OCI-LY7 (cell line): ENCODE results near the gene MACROD2. TPM values are rescaled to one million over a fixed set of nuclear protein-coding genes. Genes with fewer than 3 reads are reported as not detected.

Experiments used
- BruUV-seq: library from RNA; stranded (reverse); fragments of 400-500 nt; replicated peaks from 2 replicates; lab custom pipeline; 2021; lab: Mats Ljungman, UMichigan
- CTCF ChIA-PET: fragments of 300-600 bp; sonication (Branson Sonifier 250); formaldehyde crosslinking; loops from one replicate; lab custom pipeline; 2022; ENCODE audit warnings: antibody characterized with exemption; ENCODE audit not compliant: unreplicated experiment; lab: Charles Lee
- POLR2A ChIA-PET: fragments of 300-600 bp; sonication (Branson Sonifier 250); formaldehyde crosslinking; loops from one replicate; lab custom pipeline; 2022; ENCODE audit warnings: antibody characterized with exemption; lab: Charles Lee
- DNase-seq: peaks from one replicate; pipeline ENCODE4 v3.0.0-alpha.2; 2015; ENCODE audit warnings: low spot score
- H2AFZ ChIP-seq: fragments of 200-600 bp; sonication (generic), shearing (Covaris generic); 2 replicates; pipeline ENCODE4 v1.6.1; 2014; ENCODE audit warnings: mild to moderate bottlenecking, antibody characterized with exemption, low read length, moderate library complexity
- H3K27ac ChIP-seq: fragments of 200-600 bp; sonication (generic); 2 replicates; pipeline ENCODE4 v1.5.1; 2014; ENCODE audit warnings: mixed run types, low read depth, mild to moderate bottlenecking, moderate library complexity, low read length, inconsistent platforms; ENCODE audit not compliant: poor library complexity, severe bottlenecking
- H3K36me3 ChIP-seq: fragments of 200-600 bp; sonication (generic); 2 replicates; pipeline ENCODE4 v1.6.1; 2014; ENCODE audit warnings: mild to moderate bottlenecking, antibody characterized with exemption, low read length, moderate library complexity, mixed read lengths; ENCODE audit not compliant: insufficient read depth
- H3K4me1 ChIP-seq: fragments of 200-600 bp; sonication (generic); 2 replicates; pipeline ENCODE4 v1.5.1; 2014; ENCODE audit warnings: mild to moderate bottlenecking, low read length; ENCODE audit not compliant: insufficient read depth, poor library complexity, severe bottlenecking
- H3K4me2 ChIP-seq: fragments of 200-600 bp; sonication (generic); 2 replicates; pipeline ENCODE4 v1.6.1; 2014; ENCODE audit warnings: mild to moderate bottlenecking, low read length
- H3K4me3 ChIP-seq: fragments of 200-600 bp; sonication (generic); 2 replicates; pipeline ENCODE4 v1.5.1; 2014; ENCODE audit warnings: mild to moderate bottlenecking, low read depth, low read length; ENCODE audit not compliant: poor library complexity, severe bottlenecking
- H3K79me2 ChIP-seq: fragments of 200-600 bp; sonication (generic); 2 replicates; pipeline ENCODE4 v1.6.1; 2016; ENCODE audit warnings: low read depth, mild to moderate bottlenecking, low read length, moderate library complexity, mixed read lengths; ENCODE audit not compliant: insufficient read depth
- H3K9me2 ChIP-seq: fragments of 200-600 bp; sonication (generic); 2 replicates; pipeline ENCODE4 v1.6.1; 2016; ENCODE audit warnings: mild to moderate bottlenecking, low read length, mixed read lengths; ENCODE audit not compliant: insufficient read depth
- H3K9me3 ChIP-seq: fragments of 200-600 bp; sonication (generic); 2 replicates; pipeline ENCODE4 v1.6.1; 2014; ENCODE audit warnings: mild to moderate bottlenecking, mixed run types, low read length, mixed read lengths
- H4K20me1 ChIP-seq: fragments of 200-600 bp; sonication (generic); 2 replicates; pipeline ENCODE4 v1.6.1; 2014; ENCODE audit warnings: mild to moderate bottlenecking, antibody characterized with exemption, low read length, moderate library complexity, mixed read lengths; ENCODE audit not compliant: insufficient read depth
- EZH2phosphoT487 ChIP-seq: fragments of 200-600 bp; sonication (generic); IDR thresholded peaks from 2 replicates; pipeline ENCODE4 v1.6.1; 2018; ENCODE audit warnings: low read depth, borderline replicate concordance, mild to moderate bottlenecking, mixed run types, antibody characterized with exemption, low read length, moderate library complexity, mixed read lengths
- intact Hi-C: fragments of 100-400 bp; cut with micrococcal nuclease; formaldehyde crosslinking; loops from one replicate; pipeline ENCODE4 v1.10.0; 2022; ENCODE audit not compliant: unreplicated experiment
- total RNA-seq, 2 experiments: library from RNA; depleted of rRNA in 1 of 2; stranded (reverse); fragments of >200 nt in 1 of 2; shearing (Covaris generic) in 1 of 2; gene quantifications; 2 replicates each; pipeline ENCODE4 v1.2.3, GENCODE V29; 2014 to 2022
- TF ChIP-seq, protein P1 (sequence below): fragments of 200-600 bp; sonication (generic); conservative IDR thresholded peaks from 2 replicates; pipeline ENCODE4 v1.5.1; 2014; ENCODE audit warnings: mild to moderate bottlenecking, antibody characterized with exemption, low read length, moderate library complexity, mixed read lengths

MACROD2 gene
- total RNA-seq, 2 experiments from 2014 or later, result 0.09 to 4.5 TPM

DNA sequence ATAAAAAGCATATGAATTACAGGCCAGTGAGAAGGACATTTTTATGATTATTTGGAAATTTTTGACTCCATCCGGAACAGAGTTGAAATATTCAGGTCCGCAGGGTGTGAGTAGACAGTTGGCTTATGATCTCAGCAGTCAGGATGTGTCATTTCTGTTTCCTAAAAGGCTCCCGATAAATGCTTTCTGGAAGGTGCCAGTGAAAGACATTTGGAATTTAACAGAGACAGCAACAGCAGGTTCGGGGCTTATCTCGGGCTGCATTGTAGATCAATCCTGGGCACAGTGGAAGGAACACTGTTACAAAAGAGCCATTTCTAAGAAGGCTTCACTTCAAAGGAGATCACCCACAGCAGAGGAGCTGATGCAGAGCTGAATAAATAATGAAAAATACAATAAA lies 1643.5 kb downstream of the MACROD2 start:
- Histone ChIP-seq H4K20me1 (no peaks in the 10 kb centered on the region), H3K79me2 (no peaks in the 10 kb centered on the region), H3K36me3 (no peaks in the 10 kb centered on the region), H3K4me1 (no peaks in the 10 kb centered on the region), H3K27ac (no peak overlapping the region), H3K9me2 (no peaks in the 10 kb centered on the region), H2AFZ (no peak overlapping the region), H3K4me3 (no peak overlapping the region), H3K4me2 (no peak overlapping the region), H3K9me3 (no peaks in the 10 kb centered on the region)
- CTCF ChIA-PET, result no interaction called here
- TF ChIP-seq EZH2phosphoT487, result no peak
- TF ChIP-seq, protein P1, sequence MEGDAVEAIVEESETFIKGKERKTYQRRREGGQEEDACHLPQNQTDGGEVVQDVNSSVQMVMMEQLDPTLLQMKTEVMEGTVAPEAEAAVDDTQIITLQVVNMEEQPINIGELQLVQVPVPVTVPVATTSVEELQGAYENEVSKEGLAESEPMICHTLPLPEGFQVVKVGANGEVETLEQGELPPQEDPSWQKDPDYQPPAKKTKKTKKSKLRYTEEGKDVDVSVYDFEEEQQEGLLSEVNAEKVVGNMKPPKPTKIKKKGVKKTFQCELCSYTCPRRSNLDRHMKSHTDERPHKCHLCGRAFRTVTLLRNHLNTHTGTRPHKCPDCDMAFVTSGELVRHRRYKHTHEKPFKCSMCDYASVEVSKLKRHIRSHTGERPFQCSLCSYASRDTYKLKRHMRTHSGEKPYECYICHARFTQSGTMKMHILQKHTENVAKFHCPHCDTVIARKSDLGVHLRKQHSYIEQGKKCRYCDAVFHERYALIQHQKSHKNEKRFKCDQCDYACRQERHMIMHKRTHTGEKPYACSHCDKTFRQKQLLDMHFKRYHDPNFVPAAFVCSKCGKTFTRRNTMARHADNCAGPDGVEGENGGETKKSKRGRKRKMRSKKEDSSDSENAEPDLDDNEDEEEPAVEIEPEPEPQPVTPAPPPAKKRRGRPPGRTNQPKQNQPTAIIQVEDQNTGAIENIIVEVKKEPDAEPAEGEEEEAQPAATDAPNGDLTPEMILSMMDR, result no peak
- no TSS peak for BruUV-seq
- POLR2A ChIA-PET, result interaction anchor here (1.0 kb wide), 1 partner anchor 133 kb away, joined by 3 read pairs; no protein-coding TSS in a partner anchor
- DNase-seq, result no peak
- intact Hi-C loops, result no loop called here

DNA sequence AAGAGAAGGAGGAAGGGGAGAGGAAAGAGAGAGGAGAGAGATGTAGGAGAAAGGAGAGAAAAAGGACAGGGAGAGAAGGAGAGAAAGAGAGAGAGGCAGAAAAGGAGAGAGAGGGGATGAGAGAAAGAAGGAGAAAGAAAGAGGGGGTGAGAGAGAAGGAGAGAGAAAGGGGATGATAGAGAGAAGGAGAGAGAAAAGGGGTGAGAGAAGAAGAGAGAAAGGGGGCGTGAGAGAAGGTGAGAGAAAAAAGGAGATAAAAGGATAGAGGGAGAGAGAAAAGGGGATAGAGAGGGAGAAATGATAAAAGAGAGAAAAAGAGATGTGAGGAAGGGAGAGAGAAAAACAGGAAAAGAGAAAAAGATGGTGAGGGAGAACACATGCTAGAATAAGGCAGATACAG lies 1644.5 kb downstream of the MACROD2 start:
- H3K27ac ChIP-seq, result no peak overlapping the region
- TF ChIP-seq, protein P1, result no peak
- TF ChIP-seq EZH2phosphoT487, result no peak
- no peak for DNase-seq
- H3K4me1 ChIP-seq, result no peaks in the 10 kb centered on the region
- no peaks in the 10 kb centered on the region for H3K36me3 ChIP-seq
- POLR2A ChIA-PET, result no interaction called here
- BruUV-seq, result no TSS peak
- no peaks in the 10 kb centered on the region for H4K20me1 ChIP-seq
- H3K4me2 ChIP-seq, result no peak overlapping the region
- CTCF ChIA-PET, result no interaction called here
- H3K4me3 ChIP-seq, result no peak overlapping the region
- intact Hi-C loops, result no loop called here
- no peaks in the 10 kb centered on the region for H3K9me3 ChIP-seq
- no peaks in the 10 kb centered on the region for H3K79me2 ChIP-seq
- no peaks in the 10 kb centered on the region for H3K9me2 ChIP-seq
- no peak overlapping the region for H2AFZ ChIP-seq

DNA sequence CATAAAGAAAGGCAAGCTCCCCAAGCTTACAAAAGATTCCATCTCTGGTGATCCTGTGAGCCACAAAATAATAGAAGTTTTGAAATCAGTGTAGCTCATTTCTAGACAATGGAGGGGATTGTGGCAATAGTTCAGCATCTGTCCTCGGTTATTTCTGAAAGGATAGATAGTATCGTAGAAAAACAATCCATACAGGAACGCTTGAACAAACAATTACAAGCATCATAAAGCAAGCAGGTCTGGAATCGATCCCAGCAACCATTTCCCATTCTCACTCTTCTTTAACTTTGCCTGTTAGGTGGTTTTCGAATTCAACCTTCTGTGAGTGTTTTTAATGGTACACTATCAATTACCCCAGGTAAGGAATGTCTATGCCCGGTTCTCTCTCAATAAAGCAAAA lies 1646.8 kb downstream of the MACROD2 start:
- Histone ChIP-seq H3K36me3 (no peaks in the 10 kb centered on the region), H3K79me2 (no peaks in the 10 kb centered on the region), H3K4me3 (no peak overlapping the region), H3K9me3 (no peaks in the 10 kb centered on the region), H3K9me2 (no peaks in the 10 kb centered on the region), H4K20me1 (no peaks in the 10 kb centered on the region), H3K27ac (no peak overlapping the region), H3K4me2 (no peak overlapping the region), H3K4me1 (no peaks in the 10 kb centered on the region), H2AFZ (no peak overlapping the region)
- ChIA-PET CTCF (no interaction called here), POLR2A (no interaction called here)
- BruUV-seq, result no TSS peak
- no peak for DNase-seq
- TF ChIP-seq, protein P1, result no peak
- TF ChIP-seq EZH2phosphoT487, result no peak
- intact Hi-C loops, result no loop called here
